HG03039 (cell line): ENCODE measurements around the gene GGCX.

ENCODE experiments used
- ATAC-seq: cut with Tn5 transposase; IDR thresholded peaks from one replicate; pipeline ENCODE4 v1.9.1; 2021; ENCODE audit warnings: mild to moderate bottlenecking, moderate library complexity; ENCODE audit not compliant: unreplicated experiment

GGCX gene

DNA sequence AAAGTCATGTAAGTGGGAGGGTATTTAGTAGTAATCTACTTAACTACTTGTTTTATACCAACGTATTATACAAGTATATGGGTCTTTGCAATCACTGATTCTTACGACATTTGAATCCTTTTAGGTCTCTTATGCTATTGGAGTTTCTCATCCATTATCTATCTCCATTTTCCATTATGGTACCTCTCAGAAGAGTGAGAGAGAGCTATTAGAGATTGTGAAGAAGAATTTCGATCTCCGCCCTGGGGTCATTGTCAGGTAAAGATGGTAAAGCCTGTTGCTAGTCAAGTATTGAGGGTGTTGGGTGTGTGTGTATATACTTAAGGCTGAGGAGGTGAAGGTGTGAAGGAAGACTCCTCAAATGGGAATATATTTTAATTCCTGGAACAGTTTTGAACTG is 18.5 kb downstream of the GGCX start:
- ATAC-seq = no peak

DNA sequence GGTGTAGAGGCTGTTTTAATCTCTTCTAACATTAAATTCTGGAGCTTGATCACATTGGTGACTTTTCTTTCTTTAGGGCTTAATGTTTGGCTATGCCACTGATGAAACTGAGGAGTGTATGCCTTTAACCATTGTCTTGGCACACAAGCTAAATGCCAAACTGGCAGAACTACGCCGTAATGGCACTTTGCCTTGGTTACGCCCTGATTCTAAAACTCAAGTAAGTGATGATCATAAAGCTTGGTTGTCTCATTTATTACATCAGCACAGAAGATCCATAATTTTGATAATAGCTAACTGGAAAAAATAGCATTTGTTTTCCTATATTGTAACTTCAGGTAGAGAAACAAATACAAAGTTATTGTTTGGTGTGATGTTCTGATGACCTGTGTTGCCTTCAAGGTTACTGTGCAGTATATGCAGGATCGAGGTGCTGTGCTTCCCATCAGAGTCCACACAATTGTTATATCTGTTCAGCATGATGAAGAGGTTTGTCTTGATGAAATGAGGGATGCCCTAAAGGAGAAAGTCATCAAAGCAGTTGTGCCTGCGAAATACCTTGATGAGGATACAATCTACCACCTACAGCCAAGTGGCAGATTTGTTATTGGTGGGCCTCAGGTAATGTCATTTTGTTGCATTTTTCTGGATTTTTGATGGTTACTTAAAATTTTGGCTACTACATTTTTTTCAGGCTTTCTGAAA is 19.4 kb downstream of the GGCX start:
- ATAC-seq = no peak

DNA sequence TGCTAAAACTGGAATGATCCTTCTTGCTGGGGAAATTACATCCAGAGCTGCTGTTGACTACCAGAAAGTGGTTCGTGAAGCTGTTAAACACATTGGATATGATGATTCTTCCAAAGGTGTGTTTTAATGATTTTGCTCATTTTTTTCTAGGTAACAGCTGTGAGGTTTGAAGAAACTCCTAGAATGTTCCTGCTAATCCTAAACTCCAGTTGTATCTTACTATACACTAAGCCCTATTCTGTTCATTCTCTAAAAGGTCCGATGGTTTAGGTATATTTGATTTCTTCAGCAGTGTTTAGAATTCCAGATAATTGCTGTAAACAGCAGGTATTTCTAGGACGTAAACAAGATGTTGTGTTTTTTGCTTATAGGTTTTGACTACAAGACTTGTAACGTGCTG is 20.0 kb downstream of the GGCX start:
- ATAC-seq = no peak

DNA sequence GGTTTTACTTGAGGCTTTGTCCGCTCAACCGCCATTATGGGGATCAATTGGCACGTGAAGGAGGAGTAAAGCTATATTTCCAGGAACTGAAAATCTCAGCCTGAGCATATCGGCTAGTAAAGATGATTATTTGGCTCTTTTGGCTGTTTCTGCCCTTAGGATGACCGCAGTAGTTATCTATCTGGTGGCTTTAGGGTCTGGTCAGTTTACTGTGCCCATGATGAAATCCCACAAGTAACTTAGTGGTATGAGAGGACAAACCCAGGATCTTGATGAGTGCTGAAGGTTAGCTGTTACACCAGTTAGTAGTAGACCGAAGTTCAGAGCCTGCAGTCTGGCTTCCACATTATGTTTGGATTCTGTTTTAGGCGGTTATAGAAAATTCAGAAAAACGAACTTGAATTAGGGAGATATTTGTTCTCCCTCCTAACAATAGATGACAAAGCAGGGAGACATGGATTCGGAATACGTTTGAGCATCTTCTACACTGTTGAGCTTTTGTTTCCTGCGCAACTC is 21.1 kb downstream of the GGCX start:
- no peak for ATAC-seq

DNA sequence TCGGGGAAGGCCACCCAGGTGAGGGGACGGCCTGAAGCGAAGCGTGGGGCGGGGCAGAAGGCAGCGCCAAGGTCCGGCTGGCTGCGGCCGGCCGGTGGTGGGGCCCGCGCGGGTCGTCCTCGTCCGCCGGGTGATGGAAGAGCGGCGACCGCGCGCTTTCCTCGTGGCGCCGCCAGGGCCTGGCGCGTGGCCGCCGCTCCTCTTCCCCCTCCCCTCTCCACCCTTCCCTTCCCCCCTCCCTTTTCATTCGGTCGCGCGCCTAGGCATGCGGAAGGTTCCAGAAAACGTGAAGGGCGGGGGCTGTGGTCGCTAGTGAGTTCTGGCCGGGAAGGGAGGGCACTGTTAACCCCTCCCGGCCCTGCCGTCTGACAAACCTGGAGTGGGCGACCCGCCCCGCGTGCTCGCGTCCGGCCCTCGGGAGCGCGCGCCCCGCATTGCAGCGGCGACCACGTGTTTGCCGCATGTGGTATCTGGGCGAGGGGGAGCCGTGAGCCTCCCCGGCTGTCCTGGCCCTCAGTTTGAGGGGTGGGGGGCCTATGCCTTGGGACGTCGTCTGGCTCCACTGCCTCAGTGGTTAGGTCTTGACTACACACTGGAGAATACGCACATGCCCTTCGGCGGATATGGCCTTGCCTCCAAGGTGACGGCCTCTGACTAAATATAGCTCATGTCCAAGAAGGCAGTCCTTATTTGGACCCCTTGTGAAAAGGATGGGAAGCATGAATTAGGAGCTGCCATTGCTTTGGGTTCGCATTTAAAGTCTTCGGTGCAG is 21.7 kb downstream of the GGCX start:
- ATAC-seq = peak; percentile 24

DNA sequence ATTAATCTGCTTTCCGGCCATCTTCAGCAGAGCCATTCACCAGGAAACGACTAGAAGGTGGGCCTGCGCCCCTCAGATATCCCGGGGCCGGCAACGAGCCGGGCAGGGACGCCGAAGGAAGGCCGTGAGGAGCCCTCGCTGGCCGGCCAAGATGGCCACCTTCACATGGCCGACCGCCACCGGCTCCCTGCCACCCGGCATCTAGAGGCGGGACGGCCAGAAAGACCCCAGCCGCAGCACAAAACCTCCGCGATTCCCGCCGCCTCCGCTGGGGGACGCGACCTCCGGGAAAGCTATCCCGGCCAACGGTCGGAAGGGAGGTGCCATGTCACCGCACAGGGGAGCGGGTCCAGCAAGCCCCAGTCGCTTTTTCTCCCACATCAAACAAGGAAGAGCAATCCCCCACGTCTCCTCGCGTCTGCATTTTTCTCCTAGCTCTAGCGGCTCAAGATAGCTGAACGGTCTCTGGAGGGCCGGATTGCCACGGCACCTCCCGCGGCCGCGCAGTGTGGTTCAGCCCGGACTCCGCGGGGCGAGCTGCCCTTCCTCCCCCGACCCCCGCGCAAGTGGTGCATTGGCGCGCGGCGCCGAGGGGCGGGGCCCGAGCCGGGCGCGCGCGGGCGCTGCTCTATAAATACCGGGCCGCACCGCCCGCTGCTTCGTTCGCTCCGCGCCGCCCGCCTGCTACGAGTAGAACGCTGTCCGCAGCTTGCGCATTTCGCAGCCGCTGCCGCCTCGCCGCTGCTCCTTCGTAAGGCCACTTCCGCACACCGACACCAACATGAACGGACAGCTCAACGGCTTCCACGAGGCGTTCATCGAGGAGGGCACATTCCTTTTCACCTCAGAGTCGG is 22.6 kb downstream of the GGCX start, which contains the start of gene MAT2A:
TSS of gene MAT2A (plus strand) at position 662 of the 854 bp plus-strand sequence. CDS start at position 782, 120 bp downstream.
- ATAC-seq = peak; percentile 65

DNA sequence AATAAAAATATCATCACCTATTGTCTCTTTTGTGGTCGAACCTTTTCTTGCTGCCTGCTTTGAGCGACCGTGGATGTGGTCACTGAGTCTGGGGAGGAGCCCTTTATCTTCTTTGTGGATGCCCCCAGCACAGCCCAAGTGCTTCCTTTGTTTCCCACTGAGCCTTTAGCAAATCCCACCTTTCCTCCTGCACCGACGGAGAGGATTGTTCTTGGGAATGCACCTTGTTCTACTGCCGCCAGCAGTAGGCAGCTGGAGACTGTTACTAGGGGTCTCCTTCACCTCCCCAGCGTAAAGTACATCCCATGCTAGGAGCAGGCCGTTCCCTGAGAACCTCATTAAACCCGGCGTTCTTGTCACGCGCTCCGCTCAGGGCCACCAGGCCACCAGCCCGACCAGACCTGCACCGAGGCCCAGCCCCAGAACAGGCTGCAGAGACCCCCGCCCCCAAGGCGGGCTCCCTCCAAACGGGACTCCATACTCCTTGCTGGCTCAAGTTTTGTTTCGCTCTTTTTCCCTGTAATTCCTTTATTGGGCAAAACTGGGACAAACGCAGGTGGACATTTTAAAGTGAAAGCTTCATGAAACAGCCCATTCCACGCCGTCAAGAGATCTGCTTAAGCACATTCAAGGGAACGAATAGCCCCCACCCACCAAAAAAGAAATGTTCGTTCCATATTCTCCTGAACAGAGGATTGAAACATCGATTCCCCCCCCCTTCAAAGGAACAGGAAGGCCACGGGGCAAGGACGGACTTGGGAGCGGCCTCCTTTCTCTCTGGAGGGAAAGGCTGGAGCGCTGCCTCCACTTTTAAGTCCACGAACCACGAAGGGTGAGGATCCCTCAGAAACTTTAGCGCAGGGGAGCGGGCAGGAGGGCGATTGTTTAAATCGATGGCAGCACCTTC is 23.4 kb downstream of the GGCX start:
- no peak for ATAC-seq

DNA sequence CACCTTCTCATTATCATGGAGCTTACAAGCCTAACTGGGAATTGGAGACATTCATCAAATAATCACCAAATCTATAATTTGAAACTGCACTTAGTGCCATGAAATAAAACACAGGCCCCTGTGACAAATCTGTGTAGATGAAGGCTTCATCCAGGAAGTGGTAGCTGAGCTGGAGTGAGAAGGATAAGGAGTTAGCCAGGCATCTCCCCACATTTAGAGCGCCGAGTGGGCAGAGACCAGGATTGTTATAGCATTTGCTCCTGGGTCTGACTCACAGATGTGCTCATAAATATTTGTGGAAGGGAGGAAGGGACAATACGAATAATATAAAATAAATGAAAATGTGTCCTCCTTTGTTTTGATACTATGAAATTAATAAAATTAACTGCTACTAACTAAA is 24.8 kb downstream of the GGCX start:
- ATAC-seq = no peak

DNA sequence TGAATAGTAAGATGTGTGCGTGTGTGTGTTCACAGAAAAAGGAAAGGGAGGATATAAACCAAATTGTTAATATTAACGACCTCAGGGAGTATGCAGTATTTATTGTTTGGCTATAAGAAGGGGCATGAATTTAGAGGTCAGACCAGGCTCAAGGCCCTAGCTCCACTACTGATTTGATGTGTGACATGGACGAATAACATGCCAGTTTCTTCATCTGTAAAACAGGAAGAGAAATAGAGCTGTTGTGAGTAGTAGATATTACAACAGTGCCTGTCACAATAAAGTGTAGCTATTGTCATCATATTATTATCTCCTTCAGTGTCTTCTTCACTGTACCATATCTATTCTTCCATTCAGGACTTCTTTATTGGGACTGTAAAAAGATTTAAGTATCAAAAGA is 26.4 kb downstream of the GGCX start:
- no peak for ATAC-seq

DNA sequence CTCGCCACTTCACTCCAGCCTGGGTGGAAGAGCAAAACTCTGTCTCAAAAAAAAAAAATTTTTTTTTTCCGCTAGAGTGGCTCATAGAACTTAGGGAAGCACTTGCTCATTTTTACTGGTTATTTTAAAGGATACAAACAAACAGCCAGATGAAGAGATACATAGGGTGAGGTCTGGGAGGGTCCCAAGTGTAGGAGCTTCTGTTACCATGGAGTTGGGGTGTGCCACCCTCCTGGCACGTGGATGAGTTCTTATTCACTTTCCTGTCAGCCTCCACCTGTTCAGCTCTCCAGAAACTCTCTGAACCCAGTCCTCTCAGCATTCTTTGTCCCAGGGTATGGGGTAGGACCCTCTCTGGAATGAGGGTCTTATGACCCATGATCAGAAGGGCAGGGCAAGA is 27.2 kb downstream of the GGCX start:
- no peak for ATAC-seq

DNA sequence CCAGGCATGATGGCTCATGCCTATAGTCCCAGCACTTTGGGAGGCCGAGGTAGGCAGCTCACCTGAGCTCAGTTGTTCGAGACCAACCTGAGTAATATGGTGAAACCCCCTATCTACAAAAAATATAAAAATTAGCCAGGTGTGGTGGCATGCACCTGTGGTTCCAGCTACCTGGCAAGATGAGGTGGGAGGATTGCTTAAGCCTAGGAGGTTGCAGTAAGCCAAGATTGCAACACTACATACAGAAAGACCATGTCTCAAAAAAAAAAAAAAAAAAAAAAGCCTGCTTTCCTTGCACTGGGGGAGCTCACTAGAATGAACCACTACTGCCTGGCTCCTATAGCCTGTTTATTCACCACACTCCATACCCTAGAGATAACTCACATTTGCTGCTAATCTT is 29.7 kb downstream of the GGCX start:
- ATAC-seq = no peak

DNA sequence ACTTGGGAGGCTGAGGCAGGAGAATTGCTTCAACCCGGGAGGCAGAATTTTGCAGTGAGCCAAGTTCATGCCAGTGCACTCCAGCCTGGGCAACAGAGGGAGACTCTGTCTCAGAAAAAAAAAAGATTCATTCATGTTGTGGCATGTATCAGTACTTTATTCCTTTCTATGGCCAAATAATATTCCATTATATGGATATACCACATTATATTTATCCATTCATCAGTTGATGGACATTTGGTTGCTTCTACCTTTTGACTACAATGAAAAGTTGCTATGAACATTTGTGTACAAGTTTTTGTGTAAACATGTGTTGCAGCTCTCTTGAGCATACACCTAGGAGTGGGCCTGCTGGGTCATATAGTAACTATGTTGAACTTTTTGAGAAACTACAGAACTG is 31.5 kb downstream of the GGCX start:
- no peak for ATAC-seq

DNA sequence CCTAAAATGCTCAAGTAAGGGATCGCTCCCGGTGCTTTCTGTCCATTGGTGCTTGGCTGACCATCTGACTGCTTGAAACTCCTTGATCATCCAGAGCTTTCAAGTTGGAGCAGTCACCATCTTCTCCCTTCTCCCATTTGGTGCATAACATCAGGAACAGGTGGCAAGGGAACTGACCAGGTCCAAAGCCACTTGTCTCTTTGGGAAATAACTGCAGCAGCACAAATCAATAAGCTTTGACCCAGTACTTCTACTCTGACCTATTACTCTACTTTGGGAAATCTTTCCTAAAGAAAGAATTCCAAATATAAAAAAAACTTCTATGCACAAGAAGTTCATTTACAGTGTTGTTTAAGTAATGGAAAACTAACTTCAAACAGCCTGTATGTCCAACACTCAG is 32.9 kb downstream of the GGCX start:
- no peak for ATAC-seq

DNA sequence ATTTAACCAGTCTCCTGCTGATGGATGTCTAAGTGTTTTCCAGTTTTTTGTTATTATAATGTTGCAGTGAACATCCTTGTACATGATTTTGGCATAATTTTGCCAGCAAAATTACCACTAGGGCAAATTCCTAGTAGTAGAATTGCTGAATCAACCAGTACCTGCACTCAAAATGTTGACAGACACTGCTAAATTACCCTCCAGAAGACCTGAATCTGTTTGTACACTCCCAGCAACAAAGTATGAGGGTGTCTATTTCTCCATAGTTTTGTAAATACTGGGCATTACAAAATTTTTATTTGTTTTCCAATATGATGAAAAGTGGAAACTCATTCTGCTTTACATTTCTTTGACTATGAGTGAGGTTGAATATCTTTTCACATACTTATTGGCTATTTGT is 33.5 kb downstream of the GGCX start:
- no peak for ATAC-seq

DNA sequence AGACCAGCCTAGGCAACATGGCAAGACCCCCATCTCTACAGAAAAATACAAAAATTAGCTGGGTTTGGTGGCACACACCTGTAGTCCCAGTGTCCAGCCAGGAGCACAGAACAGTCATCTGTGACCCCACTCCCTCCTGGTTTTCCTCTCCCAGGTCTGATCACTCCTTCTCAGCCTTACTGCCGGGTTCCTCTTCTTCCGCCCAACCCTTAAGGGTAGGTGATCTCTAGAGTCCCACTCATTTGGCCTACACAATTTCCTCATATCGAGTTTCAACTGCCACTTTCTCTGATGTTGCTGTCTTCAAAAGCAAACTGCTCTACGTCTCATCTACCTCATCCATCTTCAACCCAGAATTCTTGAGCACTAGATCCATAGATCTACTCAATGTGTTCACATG is 35.7 kb downstream of the GGCX start:
- ATAC-seq = no peak

DNA sequence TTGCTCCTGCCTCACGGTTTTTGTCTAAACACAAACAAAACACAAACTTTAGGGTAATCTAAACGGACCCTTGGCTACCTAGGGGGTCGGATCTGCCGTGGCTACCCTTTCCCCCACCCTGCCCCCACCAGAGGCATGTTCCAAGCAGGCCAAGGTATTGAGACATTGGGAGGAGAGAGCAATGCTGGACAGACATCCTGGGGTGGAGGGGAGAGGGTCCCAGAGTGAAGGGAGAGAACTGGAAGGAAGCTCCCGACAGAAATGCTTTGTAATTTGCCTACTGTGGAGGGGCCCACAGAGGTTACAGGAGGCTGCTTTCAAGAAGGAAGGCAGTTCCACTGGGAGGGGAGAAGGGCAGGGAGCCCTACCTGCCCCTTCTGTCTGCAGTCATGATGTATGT is 36.3 kb downstream of the GGCX start:
- ATAC-seq = no peak

DNA sequence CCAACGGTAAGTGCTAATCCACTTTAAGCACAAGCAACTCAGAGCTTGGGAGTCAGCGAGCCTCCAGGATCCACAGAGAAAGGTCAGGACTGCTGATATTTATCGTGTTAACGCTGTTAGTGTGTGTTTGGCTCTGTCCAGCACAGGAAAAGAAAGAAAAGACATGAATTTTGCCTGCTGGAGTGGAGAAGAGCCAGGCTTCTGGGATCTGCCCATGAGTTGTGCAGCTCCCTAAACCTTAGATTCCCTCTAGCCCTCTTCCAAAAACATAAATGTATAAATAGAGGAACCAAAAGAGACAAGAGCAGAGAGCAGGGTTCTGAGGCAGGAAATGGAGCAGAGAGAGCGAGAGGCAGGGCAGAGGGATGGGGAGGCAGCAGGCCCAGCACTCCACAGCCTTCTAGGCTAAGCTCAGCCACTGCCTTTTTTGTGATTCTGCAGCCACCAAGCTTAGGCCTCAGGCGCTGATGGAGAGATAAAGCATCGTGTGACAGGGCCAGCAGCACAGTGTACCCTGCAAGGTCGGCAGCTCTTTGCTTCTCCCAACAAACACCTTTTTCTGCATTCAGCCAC is 36.9 kb downstream of the GGCX start:
- no peak for ATAC-seq

DNA sequence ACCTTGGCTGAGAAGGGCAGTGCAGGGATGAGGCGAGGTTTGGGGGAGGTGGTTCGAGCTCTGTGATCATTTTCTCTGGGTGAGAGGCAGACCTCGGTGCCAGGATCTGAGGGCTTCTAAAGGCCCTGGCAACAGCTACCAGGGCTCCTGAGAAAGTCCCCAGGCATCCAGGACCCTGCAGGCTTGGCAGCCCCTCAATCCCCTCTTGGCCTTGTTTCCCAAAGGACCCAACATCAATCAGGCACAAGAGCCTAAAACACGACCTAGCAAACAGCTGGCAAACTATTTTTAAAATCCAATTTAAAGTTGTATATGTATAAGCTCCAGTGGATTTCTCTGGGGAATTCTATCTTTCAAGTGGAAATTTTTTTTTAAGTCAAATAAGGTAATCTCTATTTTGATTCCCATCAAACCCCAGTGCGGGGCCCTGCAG is 37.4 kb downstream of the GGCX start:
- ATAC-seq = no peak

DNA sequence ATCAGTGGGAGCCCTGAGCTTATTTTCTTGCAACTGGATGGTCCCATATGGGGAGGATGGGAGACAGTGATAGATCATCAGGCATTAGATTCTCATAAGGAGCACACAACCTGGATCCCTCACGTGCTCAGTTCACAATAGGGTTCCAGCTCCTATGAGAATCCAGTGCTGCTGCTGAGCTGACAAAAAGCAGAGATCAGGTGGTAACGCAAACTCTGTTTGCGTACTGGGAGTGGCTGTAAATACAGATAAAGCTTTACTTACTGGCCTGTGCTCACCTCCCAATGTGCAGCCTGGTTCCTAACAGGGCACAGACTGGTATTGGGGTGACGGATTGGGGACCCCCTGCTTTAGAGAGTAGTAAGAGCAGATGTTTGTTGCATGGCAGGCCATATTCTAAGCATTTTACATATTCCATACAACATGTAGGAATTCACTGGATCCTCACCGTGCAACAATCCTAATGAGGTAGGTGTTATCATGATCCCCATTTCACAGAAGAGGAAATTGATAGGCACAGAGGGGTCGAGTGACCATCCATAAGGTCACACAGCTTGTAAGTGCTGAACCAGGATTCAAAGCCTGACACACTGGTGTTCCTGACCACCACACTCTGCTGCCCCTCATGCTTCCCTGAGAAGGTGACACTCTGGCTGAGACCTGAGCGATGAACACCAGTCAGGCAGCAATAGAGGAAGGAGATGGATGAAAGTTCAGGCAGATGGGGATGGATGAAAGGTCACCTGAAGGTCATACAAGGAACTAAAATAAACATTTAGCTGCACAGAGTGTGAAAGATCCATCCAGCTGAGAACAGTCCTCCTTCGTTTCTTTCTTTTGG is 38.0 kb downstream of the GGCX start:
- ATAC-seq = no peak
